ENCODE measurements around the gene PTPRM. TPM values are rescaled to one million over a fixed set of nuclear protein-coding genes. Genes with fewer than 3 reads are reported as not detected.

The PTPRM gene
- total RNA-seq, 1 donor = 84.7 TPM

DNA sequence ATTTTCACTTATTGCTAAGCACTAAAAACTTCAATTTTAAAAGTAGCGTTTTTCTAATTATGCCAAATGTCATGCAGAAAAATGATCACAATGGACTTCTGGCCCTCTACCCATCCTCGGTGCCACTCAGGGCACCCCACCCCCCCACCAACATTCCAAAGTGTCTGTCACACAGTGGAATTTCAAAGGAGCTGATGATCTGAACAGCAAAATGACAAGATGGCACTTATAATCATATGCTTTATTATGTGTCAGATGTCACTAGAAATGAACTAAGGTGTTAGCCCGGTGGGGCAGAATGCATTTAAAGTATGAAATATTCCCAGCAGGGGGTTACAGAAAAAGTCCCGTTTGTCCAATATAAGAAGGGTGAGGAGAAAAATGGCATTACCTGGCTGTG, 681.5 kb downstream of the PTPRM start:
- Histone ChIP-seq H3K4me1 (ENCODE audit: insufficient read depth, low read length) (no peaks in the 10 kb centered on the region), H3K4me3 (ENCODE audit: insufficient read depth, low read length) (no peak overlapping the region), H3K36me3 (ENCODE audit: insufficient read depth, low read length) (no peaks in the 10 kb centered on the region), H3K79me2 (ENCODE audit: insufficient read depth, low read length) (no peaks in the 10 kb centered on the region), H3K27me3 (ENCODE audit: insufficient read depth, low read length) (no peaks in the 10 kb centered on the region), H3K9me3 (ENCODE audit: low read depth, low read length) (no peaks in the 10 kb centered on the region), H3K4me2 (ENCODE audit: insufficient read depth, low read length) (no peak overlapping the region), H4K20me1 (ENCODE audit: insufficient read depth, low read length) (no peaks in the 10 kb centered on the region), H3K27ac (ENCODE audit: low read depth, low read length) (no peak overlapping the region), H2AFZ (ENCODE audit: low read length) (no peak overlapping the region)
- TF ChIP-seq, protein P1, sequence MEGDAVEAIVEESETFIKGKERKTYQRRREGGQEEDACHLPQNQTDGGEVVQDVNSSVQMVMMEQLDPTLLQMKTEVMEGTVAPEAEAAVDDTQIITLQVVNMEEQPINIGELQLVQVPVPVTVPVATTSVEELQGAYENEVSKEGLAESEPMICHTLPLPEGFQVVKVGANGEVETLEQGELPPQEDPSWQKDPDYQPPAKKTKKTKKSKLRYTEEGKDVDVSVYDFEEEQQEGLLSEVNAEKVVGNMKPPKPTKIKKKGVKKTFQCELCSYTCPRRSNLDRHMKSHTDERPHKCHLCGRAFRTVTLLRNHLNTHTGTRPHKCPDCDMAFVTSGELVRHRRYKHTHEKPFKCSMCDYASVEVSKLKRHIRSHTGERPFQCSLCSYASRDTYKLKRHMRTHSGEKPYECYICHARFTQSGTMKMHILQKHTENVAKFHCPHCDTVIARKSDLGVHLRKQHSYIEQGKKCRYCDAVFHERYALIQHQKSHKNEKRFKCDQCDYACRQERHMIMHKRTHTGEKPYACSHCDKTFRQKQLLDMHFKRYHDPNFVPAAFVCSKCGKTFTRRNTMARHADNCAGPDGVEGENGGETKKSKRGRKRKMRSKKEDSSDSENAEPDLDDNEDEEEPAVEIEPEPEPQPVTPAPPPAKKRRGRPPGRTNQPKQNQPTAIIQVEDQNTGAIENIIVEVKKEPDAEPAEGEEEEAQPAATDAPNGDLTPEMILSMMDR (IDR thresholded peaks at IDR 0.05; ENCODE audit: extremely low read depth, low read depth, low read length) = no peak
- DNase-seq (ENCODE audit: insufficient read length, low spot score, missing footprints) = no peak

DNA sequence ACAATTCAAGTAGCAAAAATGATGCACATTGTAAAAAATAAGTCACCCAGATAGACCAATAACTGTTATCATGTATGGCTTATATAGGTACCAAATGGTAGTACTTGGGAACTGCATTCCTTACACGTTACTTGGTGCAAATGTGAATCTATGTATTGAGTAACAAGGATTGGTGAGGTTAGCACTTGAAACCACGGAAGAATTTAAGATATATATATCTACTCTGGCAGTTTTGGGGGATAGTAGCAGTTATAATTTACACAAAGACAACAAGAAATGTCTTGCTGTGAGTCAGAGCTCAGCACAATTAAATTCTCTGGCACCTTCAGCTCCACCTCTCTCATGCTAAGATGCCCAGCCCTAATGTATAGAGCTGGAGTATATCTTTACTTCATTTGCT, 682.7 kb downstream of the PTPRM start:
- no peak overlapping the region for H3K4me3 ChIP-seq (ENCODE audit: insufficient read depth, low read length)
- H3K27ac ChIP-seq (ENCODE audit: low read depth, low read length) = no peak overlapping the region
- TF ChIP-seq, protein P1 (IDR thresholded peaks at IDR 0.05; ENCODE audit: extremely low read depth, low read depth, low read length) = no peak
- DNase-seq (ENCODE audit: insufficient read length, low spot score, missing footprints) = no peak
- H3K79me2 ChIP-seq (ENCODE audit: insufficient read depth, low read length) = no peaks in the 10 kb centered on the region
- no peak overlapping the region for H3K4me2 ChIP-seq (ENCODE audit: insufficient read depth, low read length)
- no peaks in the 10 kb centered on the region for H3K36me3 ChIP-seq (ENCODE audit: insufficient read depth, low read length)
- H3K27me3 ChIP-seq (ENCODE audit: insufficient read depth, low read length) = no peaks in the 10 kb centered on the region
- H4K20me1 ChIP-seq (ENCODE audit: insufficient read depth, low read length) = no peaks in the 10 kb centered on the region
- H3K9me3 ChIP-seq (ENCODE audit: low read depth, low read length) = no peaks in the 10 kb centered on the region
- H3K4me1 ChIP-seq (ENCODE audit: insufficient read depth, low read length) = no peaks in the 10 kb centered on the region
- no peak overlapping the region for H2AFZ ChIP-seq (ENCODE audit: low read length)

DNA sequence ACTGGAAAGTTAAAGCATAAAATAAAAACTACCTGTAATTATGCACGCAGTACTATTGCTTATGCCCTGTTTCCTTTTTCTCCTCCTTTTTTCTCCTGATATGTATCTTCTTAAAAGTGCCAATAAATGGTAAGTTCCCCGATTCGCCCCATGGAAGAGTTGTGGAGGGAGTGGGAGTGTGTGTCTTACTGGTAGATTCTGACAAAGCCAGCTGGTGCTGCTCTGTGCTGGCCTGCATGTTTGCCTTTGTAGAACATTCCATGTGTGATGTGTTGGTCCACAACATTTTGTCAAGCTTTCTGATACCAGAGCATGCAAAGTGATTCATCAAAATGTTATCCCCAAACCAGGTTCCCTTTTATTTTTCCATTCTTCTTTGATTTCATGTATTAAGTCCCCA, 685.3 kb downstream of the PTPRM start:
- Histone ChIP-seq H3K79me2 (ENCODE audit: insufficient read depth, low read length) (no peaks in the 10 kb centered on the region), H3K27ac (ENCODE audit: low read depth, low read length) (no peak overlapping the region), H4K20me1 (ENCODE audit: insufficient read depth, low read length) (no peaks in the 10 kb centered on the region), H3K4me1 (ENCODE audit: insufficient read depth, low read length) (no peaks in the 10 kb centered on the region), H3K9me3 (ENCODE audit: low read depth, low read length) (no peaks in the 10 kb centered on the region), H3K4me3 (ENCODE audit: insufficient read depth, low read length) (no peak overlapping the region), H3K27me3 (ENCODE audit: insufficient read depth, low read length) (no peaks in the 10 kb centered on the region), H3K4me2 (ENCODE audit: insufficient read depth, low read length) (no peak overlapping the region), H3K36me3 (ENCODE audit: insufficient read depth, low read length) (no peaks in the 10 kb centered on the region), H2AFZ (ENCODE audit: low read length) (no peak overlapping the region)
- DNase-seq (ENCODE audit: insufficient read length, low spot score, missing footprints) = no peak
- TF ChIP-seq, protein P1 (IDR thresholded peaks at IDR 0.05; ENCODE audit: extremely low read depth, low read depth, low read length) = no peak

DNA sequence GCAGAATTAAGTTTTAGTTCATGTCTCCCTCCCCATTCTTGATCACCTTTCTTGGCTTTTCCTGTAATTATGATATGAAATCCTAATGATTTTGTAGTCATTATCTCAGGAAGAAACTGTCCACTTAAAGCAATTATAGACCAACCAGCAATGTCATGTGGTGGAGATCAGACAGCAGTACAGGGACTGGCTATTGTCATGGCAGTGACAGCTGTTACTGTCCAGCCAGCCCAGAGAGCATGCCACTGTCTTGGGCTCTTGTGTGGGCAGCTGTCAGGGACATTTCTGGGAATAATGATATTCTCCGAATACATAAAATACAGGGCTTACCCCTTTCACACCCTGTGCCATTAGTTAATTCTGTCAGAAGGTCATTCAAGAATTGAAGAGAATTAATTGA, 686.8 kb downstream of the PTPRM start:
- no peak for DNase-seq (ENCODE audit: insufficient read length, low spot score, missing footprints)
- H3K36me3 ChIP-seq (ENCODE audit: insufficient read depth, low read length) = no peaks in the 10 kb centered on the region
- H3K27ac ChIP-seq (ENCODE audit: low read depth, low read length) = no peak overlapping the region
- no peaks in the 10 kb centered on the region for H3K79me2 ChIP-seq (ENCODE audit: insufficient read depth, low read length)
- H2AFZ ChIP-seq (ENCODE audit: low read length) = no peak overlapping the region
- H3K4me2 ChIP-seq (ENCODE audit: insufficient read depth, low read length) = no peak overlapping the region
- no peaks in the 10 kb centered on the region for H3K27me3 ChIP-seq (ENCODE audit: insufficient read depth, low read length)
- no peaks in the 10 kb centered on the region for H3K9me3 ChIP-seq (ENCODE audit: low read depth, low read length)
- no peaks in the 10 kb centered on the region for H3K4me1 ChIP-seq (ENCODE audit: insufficient read depth, low read length)
- TF ChIP-seq, protein P1 (IDR thresholded peaks at IDR 0.05; ENCODE audit: extremely low read depth, low read depth, low read length) = no peak
- H4K20me1 ChIP-seq (ENCODE audit: insufficient read depth, low read length) = no peaks in the 10 kb centered on the region
- H3K4me3 ChIP-seq (ENCODE audit: insufficient read depth, low read length) = no peak overlapping the region

Measured in osteoblast (primary cell).